Activated CD8-positive, alpha-beta T cell treated with anti-CD3 and anti-CD28 coated beads for 36 hours (primary cell): ENCODE data around the gene PDCD4. TPM values are rescaled to one million over a fixed set of nuclear protein-coding genes. Genes with fewer than 3 reads are reported as not detected.

Source experiments
- ATAC-seq: fragments of 200-7000 bp; cut with Tn5 transposase; one replicate; pipeline ENCODE4 v1.10.0; 2021; ENCODE audit warnings: mild to moderate bottlenecking, moderate library complexity
- CTCF ChIA-PET: fragments of 350-600 bp; sonication (Branson Sonifier 250); formaldehyde crosslinking; loops from one replicate; lab custom pipeline; 2021; ENCODE audit warnings: antibody characterized with exemption; lab: Charles Lee
- POLR2A ChIA-PET: fragments of 350-600 bp; sonication (Branson Sonifier 250); formaldehyde crosslinking; loops from one replicate; lab custom pipeline; 2021; ENCODE audit warnings: antibody characterized with exemption; lab: Charles Lee
- DNase-seq: peaks from one replicate; pipeline ENCODE4 v3.0.0-alpha.2; 2020
- H3K27ac Mint-ChIP-seq: one replicate; pipeline ENCODE4 v1.8.0; 2021; ENCODE audit warnings: mild to moderate bottlenecking, mixed read lengths
- H3K27me3 Mint-ChIP-seq: one replicate; pipeline ENCODE4 v1.8.0; 2021; ENCODE audit warnings: mixed read lengths
- H3K36me3 Mint-ChIP-seq: one replicate; pipeline ENCODE4 v1.8.0; 2021; ENCODE audit warnings: low read depth, mixed read lengths
- H3K4me1 Mint-ChIP-seq: one replicate; pipeline ENCODE4 v1.8.0; 2021; ENCODE audit warnings: low read depth, mixed read lengths
- H3K4me3 Mint-ChIP-seq: one replicate; pipeline ENCODE4 v1.8.0; 2021; ENCODE audit warnings: mild to moderate bottlenecking, moderate library complexity, mixed read lengths
- H3K9me3 Mint-ChIP-seq: one replicate; pipeline ENCODE4 v1.8.0; 2021; ENCODE audit warnings: mixed read lengths
- intact Hi-C: fragments of 100-400 bp; cut with micrococcal nuclease; formaldehyde crosslinking; loops from one replicate; pipeline ENCODE4 v1.10.0; 2022
- total RNA-seq, 2 experiments: library from RNA; stranded (reverse); gene quantifications; one replicate each; pipeline ENCODE4 v1.2.3, GENCODE V29; 2021
- TF ChIP-seq, protein P1 (sequence below): fragments of 200-600 bp; IDR thresholded peaks from one replicate; pipeline ENCODE4 v1.8.0; 2022; ENCODE audit warnings: antibody characterized with exemption, mild to moderate bottlenecking

The PDCD4 gene
- total RNA-seq, 2 experiments from 2014 or later = 186 to 190 TPM

DNA sequence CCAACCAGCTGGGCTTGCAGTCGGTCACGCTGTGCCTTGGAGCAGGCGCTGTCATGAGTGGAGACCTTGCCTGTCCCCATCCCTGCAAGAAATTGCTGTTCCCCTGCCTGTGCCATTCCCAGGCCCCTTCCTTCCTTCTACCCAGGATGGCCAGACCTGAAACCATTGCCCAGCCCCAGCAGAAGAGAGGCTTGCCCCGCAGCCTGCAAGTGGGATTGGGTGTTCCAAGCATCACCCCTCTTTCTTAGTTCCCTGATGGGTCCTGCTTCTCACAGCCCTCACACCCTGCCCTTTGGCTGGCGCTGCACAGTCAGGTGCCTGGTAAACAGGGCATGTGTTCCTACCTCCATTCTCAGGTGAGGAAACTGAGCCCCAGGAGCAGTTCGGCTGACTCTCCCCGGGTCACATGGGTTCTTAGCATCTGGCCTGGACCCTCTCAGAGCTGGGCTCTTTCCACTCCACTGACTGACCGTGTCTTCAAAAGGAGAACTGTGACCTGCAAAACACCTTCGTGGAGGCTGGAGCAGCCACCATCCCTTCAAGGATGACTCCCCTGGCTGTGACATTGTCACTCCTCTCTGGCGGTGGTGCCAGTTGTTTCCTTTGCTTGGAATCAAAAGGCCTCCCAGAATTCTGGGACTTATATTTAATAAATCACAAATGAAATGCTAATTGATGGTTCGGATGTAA lies 41.9 kb upstream of the PDCD4 start:
- peaks cover 21% of the 10 kb centered on the region for H3K4me1 Mint-ChIP-seq
- intact Hi-C loops = no loop called here
- no peaks in the 10 kb centered on the region for H3K9me3 Mint-ChIP-seq
- DNase-seq (no peak), ATAC-seq (no peak)
- H3K36me3 Mint-ChIP-seq = peaks cover 4% of the 10 kb centered on the region
- no peak overlapping the region for H3K27ac Mint-ChIP-seq
- H3K27me3 Mint-ChIP-seq = no peaks in the 10 kb centered on the region
- CTCF ChIA-PET = interaction anchor here (1.0 kb wide), 1 partner anchor 21 kb away, joined by 3 read pairs; no protein-coding TSS in a partner anchor
- TF ChIP-seq, protein P1, sequence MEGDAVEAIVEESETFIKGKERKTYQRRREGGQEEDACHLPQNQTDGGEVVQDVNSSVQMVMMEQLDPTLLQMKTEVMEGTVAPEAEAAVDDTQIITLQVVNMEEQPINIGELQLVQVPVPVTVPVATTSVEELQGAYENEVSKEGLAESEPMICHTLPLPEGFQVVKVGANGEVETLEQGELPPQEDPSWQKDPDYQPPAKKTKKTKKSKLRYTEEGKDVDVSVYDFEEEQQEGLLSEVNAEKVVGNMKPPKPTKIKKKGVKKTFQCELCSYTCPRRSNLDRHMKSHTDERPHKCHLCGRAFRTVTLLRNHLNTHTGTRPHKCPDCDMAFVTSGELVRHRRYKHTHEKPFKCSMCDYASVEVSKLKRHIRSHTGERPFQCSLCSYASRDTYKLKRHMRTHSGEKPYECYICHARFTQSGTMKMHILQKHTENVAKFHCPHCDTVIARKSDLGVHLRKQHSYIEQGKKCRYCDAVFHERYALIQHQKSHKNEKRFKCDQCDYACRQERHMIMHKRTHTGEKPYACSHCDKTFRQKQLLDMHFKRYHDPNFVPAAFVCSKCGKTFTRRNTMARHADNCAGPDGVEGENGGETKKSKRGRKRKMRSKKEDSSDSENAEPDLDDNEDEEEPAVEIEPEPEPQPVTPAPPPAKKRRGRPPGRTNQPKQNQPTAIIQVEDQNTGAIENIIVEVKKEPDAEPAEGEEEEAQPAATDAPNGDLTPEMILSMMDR = no peak
- POLR2A ChIA-PET = no interaction called here
- H3K4me3 Mint-ChIP-seq = no peak overlapping the region

- no peaks in the 10 kb centered on the region for H3K27me3 Mint-ChIP-seq
- ChIA-PET POLR2A (interaction anchor here (0.6 to 1.8 kb wide), 4 partner anchors 8 to 38 kb away, joined by 3 to 5 read pairs (median 4); no protein-coding TSS in a partner anchor), CTCF (interaction anchor here (1.2 to 1.5 kb wide), 2 partner anchors 12 to 31 kb away, joined by 3 to 7 read pairs; no protein-coding TSS in a partner anchor)
- ATAC-seq (peak; percentile 22), DNase-seq (peak; percentile 40)
- TF ChIP-seq, protein P1 = no peak
- peaks cover 4% of the 10 kb centered on the region for H3K36me3 Mint-ChIP-seq
- peak overlapping the region; percentile 93 for H3K27ac Mint-ChIP-seq
- intact Hi-C loops = no loop called here
- peaks cover 47% of the 10 kb centered on the region for H3K4me1 Mint-ChIP-seq
- no peaks in the 10 kb centered on the region for H3K9me3 Mint-ChIP-seq
- no peak overlapping the region for H3K4me3 Mint-ChIP-seq
Measured at GRCh38 chr10:110833234-110833940, 38.3 kb upstream of the PDCD4 start.

- ChIA-PET POLR2A (no interaction called here), CTCF (interaction anchor here (1.5 kb wide), 1 partner anchor 13 kb away, joined by 3 read pairs; no protein-coding TSS in a partner anchor)
- peaks cover 47% of the 10 kb centered on the region for H3K4me1 Mint-ChIP-seq
- H3K4me3 Mint-ChIP-seq = no peak overlapping the region
- DNase-seq = no peak
- intact Hi-C loops = no loop called here
- TF ChIP-seq, protein P1 = no peak
- H3K27me3 Mint-ChIP-seq = no peaks in the 10 kb centered on the region
- no peaks in the 10 kb centered on the region for H3K9me3 Mint-ChIP-seq
- ATAC-seq = no peak
- peaks cover 4% of the 10 kb centered on the region for H3K36me3 Mint-ChIP-seq
- peak overlapping the region; percentile 93 for H3K27ac Mint-ChIP-seq
Measured at GRCh38 chr10:110833941-110834628, 37.6 kb upstream of the PDCD4 start.

- ATAC-seq (peak; percentile 85), DNase-seq (peak; percentile 76)
- TF ChIP-seq, protein P1 = no peak
- Mint-ChIP-seq H3K9me3 (no peaks in the 10 kb centered on the region), H3K27ac (peak overlapping the region; percentile 93), H3K4me1 (peaks cover 47% of the 10 kb centered on the region), H3K36me3 (peaks cover 4% of the 10 kb centered on the region), H3K27me3 (no peaks in the 10 kb centered on the region), H3K4me3 (no peak overlapping the region)
- intact Hi-C loops = no loop called here
- ChIA-PET POLR2A (interaction anchor here (1.5 kb wide), 2 partner anchors 16 to 24 kb away, joined by 3 to 5 read pairs; no protein-coding TSS in a partner anchor), CTCF (interaction anchor here (1.0 to 1.8 kb wide), 3 partner anchors 14 to 32 kb away, joined by 3 to 5 read pairs (median 4); no protein-coding TSS in a partner anchor)
Measured at GRCh38 chr10:110834629-110835301, 37.0 kb upstream of the PDCD4 start.
